SK-N-SH (cell line): ENCODE results near the gene CDC45.

Source experiments
- GATA2 ChIP-seq: sonication (generic); formaldehyde crosslinking; IDR thresholded peaks from 2 replicates; pipeline ENCODE4 v1.5.0; 2020; ENCODE audit warnings: mild to moderate bottlenecking, missing genetic modification reagents
- RFX5 ChIP-seq: IDR thresholded peaks from 2 replicates; pipeline ENCODE4 v1.6.1; 2012; ENCODE audit warnings: mild to moderate bottlenecking, improper control_type of control experiment, low read length
- SIN3A ChIP-seq: IDR thresholded peaks from 2 replicates; pipeline ENCODE4 v1.6.1; 2012; ENCODE audit warnings: low read depth, mild to moderate bottlenecking, low read length, moderate library complexity, borderline replicate concordance

- TF ChIP-seq RFX5: no peak
- no peak for TF ChIP-seq GATA2 (CRISPR knock-in tag)
- no peak for TF ChIP-seq SIN3A
These were observed 26.0 kb upstream of the CDC45 start for GRCh38 chr22:19453718-19454117.
